Vagina (tissue), 2 donors: Measurements from ENCODE around the gene TTC34. TPM values are rescaled to one million over a fixed set of nuclear protein-coding genes. Genes with fewer than 3 reads are reported as not detected.

ENCODE experiments used
- DNase-seq, 2 donors: peaks; one replicate each; pipeline ENCODE4 v3.0.0-alpha.2; 2017; ENCODE audit errors: extremely low spot score in 2 of 2
- H3K27ac ChIP-seq: fragments of 200-600 bp; sonication (generic); one replicate; pipeline ENCODE4 v1.5.1; 2019
- H3K27me3 ChIP-seq: fragments of 200-600 bp; sonication (generic); one replicate; pipeline ENCODE4 v1.5.1; 2019
- H3K36me3 ChIP-seq, 2 donors: fragments of 200-600 bp; sonication (generic); one replicate each; pipeline ENCODE4 v1.5.1; 2017 to 2019
- H3K4me1 ChIP-seq: fragments of 200-600 bp; sonication (generic); one replicate; pipeline ENCODE4 v1.5.1; 2019
- H3K4me3 ChIP-seq, 2 donors: fragments of 200-600 bp; sonication (generic); 1 replicate in 1 of 2; 2 replicates in 1 of 2; pipeline ENCODE4 v1.5.1; 2016 to 2019
- H3K9me3 ChIP-seq: fragments of 200-600 bp; sonication (generic); one replicate; pipeline ENCODE4 v1.5.1; 2019
- CTCF ChIP-seq, 3 experiments: fragments of 450-650 bp in 2 of 3; fragments of 200-600 bp in 1 of 3; sonication (generic) in 1 of 3; IDR thresholded peaks; one replicate each; pipeline ENCODE4 v1.5.1; 2017 to 2019; ENCODE audit warnings: antibody characterized with exemption in 3 of 3, mild to moderate bottlenecking in 2 of 3, moderate library complexity in 2 of 3
- POLR2A ChIP-seq, 2 donors: fragments of 450-650 bp; IDR thresholded peaks; one replicate each; pipeline ENCODE4 v1.6.1; 2017; ENCODE audit warnings: antibody characterized with exemption in 2 of 2, mild to moderate bottlenecking in 2 of 2, moderate library complexity in 2 of 2
- POLR2AphosphoS5 ChIP-seq, 2 donors: sonication (generic); formaldehyde crosslinking; IDR thresholded peaks; one replicate each; pipeline ENCODE4 v1.9.0; 2017; ENCODE audit warnings: antibody characterized with exemption in 2 of 2, mild to moderate bottlenecking in 2 of 2, low read depth in 1 of 2; ENCODE audit not compliant: insufficient read depth in 1 of 2
- intact Hi-C: fragments of 100-400 bp; cut with DNase I; formaldehyde crosslinking; loops from one replicate; pipeline ENCODE4 v1.15.1; 2023
- total RNA-seq: library from RNA; depleted of rRNA; stranded (reverse); fragments of >200 nt; gene quantifications from one replicate; pipeline ENCODE4 v1.2.3, GENCODE V29; 2016

The TTC34 gene
- total RNA-seq, 1 donor from 2014 or later, result under 0.01 TPM

GRCh38 chr1:2631136-2632050 lies 170.1 kb downstream of the TTC34 start:
- Histone ChIP-seq H3K27ac (no peak overlapping the region), H3K4me1 (peaks cover 7% of the 10 kb centered on the region), H3K4me3 (no peak overlapping the region), H3K27me3 (peaks cover 10% of the 10 kb centered on the region), H3K9me3 (no peaks in the 10 kb centered on the region), H3K36me3 (no peaks in the 10 kb centered on the region)
- TF ChIP-seq POLR2A (IDR thresholded peaks at IDR 0.05) (no peak), POLR2AphosphoS5 (IDR thresholded peaks at IDR 0.05; ENCODE audit: insufficient read depth in 1 of 2, low read depth in 1 of 2) (no peak), CTCF (IDR thresholded peaks at IDR 0.05) (no peak)
- DNase-seq, result no peak
- intact Hi-C loops, result no loop called here

DNA sequence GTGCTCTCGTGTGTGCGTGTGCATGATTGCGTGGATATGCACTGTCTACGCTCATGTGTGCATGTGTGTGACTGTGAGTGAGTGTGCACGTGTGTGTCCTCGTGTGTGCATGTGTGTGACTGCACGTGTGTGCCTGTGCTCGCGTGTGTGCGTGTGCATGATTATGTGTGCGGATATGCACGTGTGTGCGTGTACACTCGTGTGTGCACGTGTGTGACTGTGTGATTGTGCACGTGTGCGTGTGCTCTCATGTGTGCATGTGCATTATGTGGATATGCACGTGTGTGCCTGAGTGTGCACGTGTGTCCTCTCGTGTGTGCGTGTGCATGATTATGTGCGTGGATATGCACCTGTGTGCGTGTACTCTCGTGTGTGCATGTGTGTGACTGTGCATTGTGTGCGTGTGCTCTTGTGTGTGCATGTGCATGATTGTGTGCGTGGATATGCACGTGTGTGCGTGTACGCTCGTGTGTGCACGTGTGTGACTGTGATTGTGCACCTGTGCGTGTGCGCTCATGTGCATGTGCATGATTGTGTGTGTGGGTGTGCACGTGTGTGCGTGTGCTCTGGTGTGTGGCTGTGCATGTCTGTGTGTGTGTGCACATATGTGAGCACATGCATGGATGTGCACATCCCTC lies 170.9 kb downstream of the TTC34 start:
- Histone ChIP-seq H3K4me3 (no peak overlapping the region), H3K4me1 (peaks cover 7% of the 10 kb centered on the region), H3K36me3 (no peaks in the 10 kb centered on the region), H3K9me3 (no peaks in the 10 kb centered on the region), H3K27ac (no peak overlapping the region), H3K27me3 (peaks cover 10% of the 10 kb centered on the region)
- TF ChIP-seq CTCF (IDR thresholded peaks at IDR 0.05) (no peak), POLR2A (IDR thresholded peaks at IDR 0.05) (no peak), POLR2AphosphoS5 (IDR thresholded peaks at IDR 0.05; ENCODE audit: insufficient read depth in 1 of 2, low read depth in 1 of 2) (no peak)
- DNase-seq, result no peak
- intact Hi-C loops, result no loop called here

GRCh38 chr1:2629627-2630497 lies 171.6 kb downstream of the TTC34 start:
- H3K4me3 ChIP-seq, result no peak overlapping the region
- no peak overlapping the region for H3K27ac ChIP-seq
- peaks cover 7% of the 10 kb centered on the region for H3K4me1 ChIP-seq
- peaks cover 10% of the 10 kb centered on the region for H3K27me3 ChIP-seq
- TF ChIP-seq CTCF (IDR thresholded peaks at IDR 0.05) (no peak), POLR2A (IDR thresholded peaks at IDR 0.05) (no peak), POLR2AphosphoS5 (IDR thresholded peaks at IDR 0.05; ENCODE audit: insufficient read depth in 1 of 2, low read depth in 1 of 2) (no peak)
- no peaks in the 10 kb centered on the region for H3K9me3 ChIP-seq
- no peaks in the 10 kb centered on the region for H3K36me3 ChIP-seq
- intact Hi-C loops, result no loop called here
- DNase-seq, result no peak

GRCh38 chr1:2628933-2629626 lies 172.4 kb downstream of the TTC34 start:
- H3K27me3 ChIP-seq, result peaks cover 10% of the 10 kb centered on the region
- intact Hi-C loops, result no loop called here
- H3K4me3 ChIP-seq, result no peak overlapping the region

More at GRCh38 chr1:2628933-2629626, 172.4 kb downstream of the TTC34 start:
- Histone ChIP-seq H3K27ac (no peak overlapping the region), H3K36me3 (no peaks in the 10 kb centered on the region), H3K9me3 (no peaks in the 10 kb centered on the region), H3K4me1 (peaks cover 7% of the 10 kb centered on the region)
- no peak for DNase-seq
- TF ChIP-seq POLR2AphosphoS5 (IDR thresholded peaks at IDR 0.05; ENCODE audit: insufficient read depth in 1 of 2, low read depth in 1 of 2), result no peak
- no peak for TF ChIP-seq CTCF (IDR thresholded peaks at IDR 0.05)
- TF ChIP-seq POLR2A (IDR thresholded peaks at IDR 0.05), result no peak
